H1 (cell line): ENCODE results near the gene ACKR2. TPM values are rescaled to one million over a fixed set of nuclear protein-coding genes. Genes with fewer than 3 reads are reported as not detected.

Source experiments
- CTCF ChIA-PET: fragments of 300-600 bp; sonication (Branson Sonifier 250); formaldehyde crosslinking; loops from one replicate; lab custom pipeline; 2021; ENCODE audit not compliant: partially characterized antibody; lab: Charles Lee
- POLR2A ChIA-PET: fragments of 300-600 bp; sonication (Branson Sonifier 250); formaldehyde crosslinking; loops from one replicate; lab custom pipeline; 2021; ENCODE audit warnings: inconsistent platforms; ENCODE audit not compliant: partially characterized antibody; lab: Charles Lee
- DNase-seq, 2 experiments: peaks; one replicate each; pipeline versions ENCODE4 v3.0.0 to v3.0.0-alpha.2; 2010 to 2022; ENCODE audit warnings: low spot score in 2 of 2, low read depth in 1 of 2, mixed read lengths in 1 of 2
- FAIRE-seq: peaks from 2 replicates; lab custom pipeline; 2011; peaks lifted over from hg19 to GRCh38; lab: Jason Lieb, UNC
- H2AFZ ChIP-seq: 2 replicates; pipeline ENCODE4 v1.8.1; 2012; ENCODE audit warnings: low read length, inconsistent platforms
- H2AK5ac ChIP-seq: 2 replicates; pipeline ENCODE4 v1.6.1; 2013; ENCODE audit warnings: low read depth, low read length
- H2BK120ac ChIP-seq: replicated peaks from 2 replicates; pipeline ENCODE3; 2013; ENCODE audit warnings: low read depth, low read length, inconsistent platforms
- H2BK12ac ChIP-seq: 2 replicates; pipeline ENCODE4 v1.6.1; 2013; ENCODE audit warnings: low read depth, low read length
- H2BK15ac ChIP-seq: 2 replicates; pipeline ENCODE4 v1.6.1; 2013; ENCODE audit warnings: low read length
- H2BK20ac ChIP-seq: 2 replicates; pipeline ENCODE4 v1.6.1; 2013; ENCODE audit warnings: low read length
- H2BK5ac ChIP-seq: 2 replicates; pipeline ENCODE4 v1.6.1; 2013; ENCODE audit warnings: low read depth, low read length
- H3K14ac ChIP-seq: 2 replicates; pipeline ENCODE4 v1.6.1; 2013; ENCODE audit warnings: inconsistent platforms; ENCODE audit not compliant: insufficient read length
- H3K18ac ChIP-seq: 2 replicates; pipeline ENCODE4 v1.6.1; 2013; ENCODE audit warnings: low read length; ENCODE audit errors: extremely low read depth
- H3K23ac ChIP-seq: 2 replicates; pipeline ENCODE4 v1.6.1; 2013; ENCODE audit warnings: inconsistent platforms; ENCODE audit not compliant: insufficient read length
- H3K23me2 ChIP-seq: 2 replicates; pipeline ENCODE4 v1.6.1; 2013; ENCODE audit warnings: low read depth, low read length
- H3K27ac ChIP-seq: 2 replicates; pipeline ENCODE4 v1.6.1; 2011; ENCODE audit warnings: low read depth, low read length, inconsistent platforms
- H3K27me3 ChIP-seq, 4 experiments: replicated peaks in 1 of 4; 1 replicate in 1 of 4; 2 replicates in 3 of 4; pipeline versions ENCODE4 v1.6.1 to v1.8.1; 2011 to 2013; ENCODE audit warnings: low read length in 3 of 4, mild to moderate bottlenecking in 3 of 4, inconsistent platforms in 2 of 4, mixed read lengths in 2 of 4, moderate library complexity in 1 of 4; ENCODE audit not compliant: control insufficient read depth in 3 of 4, insufficient read depth in 3 of 4; ENCODE audit errors: extremely low read depth in 1 of 4
- H3K36me3 ChIP-seq, 4 experiments: 2 replicates each; pipeline versions ENCODE4 v1.6.1 to v1.8.1; 2011 to 2013; ENCODE audit warnings: mild to moderate bottlenecking in 4 of 4, low read length in 3 of 4, moderate library complexity in 2 of 4, control low read depth in 1 of 4, inconsistent platforms in 1 of 4; ENCODE audit not compliant: insufficient read depth in 4 of 4, control insufficient read depth in 2 of 4
- H3K4ac ChIP-seq: replicated peaks from 2 replicates; pipeline ENCODE3; 2013; ENCODE audit warnings: low read length, low read depth, mixed read lengths, inconsistent platforms; ENCODE audit not compliant: insufficient read length
- H3K4me1 ChIP-seq, 4 experiments: replicated peaks in 1 of 4; 1 replicate in 1 of 4; 2 replicates in 3 of 4; pipeline versions ENCODE4 v1.6.1 to v1.8.1; 2011 to 2013; ENCODE audit warnings: low read length in 3 of 4, inconsistent platforms in 2 of 4, mixed read lengths in 1 of 4; ENCODE audit not compliant: insufficient read depth in 4 of 4, control insufficient read depth in 3 of 4
- H3K4me2 ChIP-seq, 2 experiments: 2 replicates each; pipeline versions ENCODE4 v1.6.1 to v1.8.1; 2011 to 2013; ENCODE audit warnings: low read depth in 2 of 2, low read length in 2 of 2, control low read depth in 1 of 2, inconsistent platforms in 1 of 2, mild to moderate bottlenecking in 1 of 2; ENCODE audit not compliant: insufficient read depth in 1 of 2
- H3K4me3 ChIP-seq, 4 experiments: fragments of 200-600, 300-600 bp in 1 of 4; sonication (generic), shearing (Covaris generic), sonication (Bioruptor Twin) in 1 of 4; 2 replicates each; pipeline versions ENCODE4 v1.5.1 to v1.8.1; 2011 to 2016; ENCODE audit warnings: low read length in 4 of 4, low read depth in 3 of 4, control low read depth in 2 of 4, inconsistent platforms in 2 of 4, mild to moderate bottlenecking in 2 of 4, mixed read lengths in 1 of 4, moderate library complexity in 1 of 4; ENCODE audit not compliant: insufficient read depth in 2 of 4; ENCODE audit errors: extremely low read depth in 1 of 4
- H3K56ac ChIP-seq: replicated peaks from 2 replicates; pipeline ENCODE3; 2013; ENCODE audit warnings: low read depth, mild to moderate bottlenecking, mixed read lengths, low read length, inconsistent platforms; ENCODE audit not compliant: insufficient read length
- H3K79me1 ChIP-seq: 2 replicates; pipeline ENCODE4 v1.6.1; 2013; ENCODE audit warnings: low read depth, low read length, control low read depth
- H3K79me2 ChIP-seq, 2 experiments: 2 replicates each; pipeline versions ENCODE4 v1.6.1 to v1.8.1; 2012 to 2013; ENCODE audit warnings: low read length in 2 of 2, mild to moderate bottlenecking in 2 of 2, inconsistent platforms in 1 of 2; ENCODE audit not compliant: insufficient read depth in 2 of 2, control insufficient read depth in 1 of 2
- H3K9ac ChIP-seq, 4 experiments: replicated peaks in 1 of 4; 1 replicate in 1 of 4; 2 replicates in 3 of 4; pipeline versions ENCODE4 v1.6.1 to v1.8.1; 2011 to 2013; ENCODE audit warnings: low read depth in 3 of 4, low read length in 3 of 4, control low read depth in 2 of 4, mild to moderate bottlenecking in 2 of 4, moderate library complexity in 2 of 4, inconsistent platforms in 1 of 4; ENCODE audit errors: extremely low read depth in 1 of 4
- H3K9me3 ChIP-seq, 2 experiments: 2 replicates each; pipeline versions ENCODE4 v1.6.1 to v1.8.1; 2012 to 2013; ENCODE audit warnings: mild to moderate bottlenecking in 2 of 2, moderate library complexity in 2 of 2, control low read depth in 1 of 2, inconsistent platforms in 1 of 2, low read depth in 1 of 2, low read length in 1 of 2, mixed read lengths in 1 of 2; ENCODE audit not compliant: insufficient read depth in 2 of 2
- H4K20me1 ChIP-seq, 2 experiments: replicated peaks in 1 of 2; 2 replicates each; pipeline versions ENCODE3 to v1.8.1; 2011 to 2013; ENCODE audit warnings: inconsistent platforms in 2 of 2, low read length in 2 of 2, mild to moderate bottlenecking in 1 of 2; ENCODE audit not compliant: insufficient read depth in 2 of 2, control insufficient read depth in 1 of 2
- H4K5ac ChIP-seq: 2 replicates; pipeline ENCODE4 v1.6.1; 2013; ENCODE audit warnings: low read length, low read depth, mixed read lengths, inconsistent platforms; ENCODE audit not compliant: insufficient read length
- H4K8ac ChIP-seq: 2 replicates; pipeline ENCODE4 v1.8.0; 2013; ENCODE audit warnings: mild to moderate bottlenecking, moderate library complexity, low read length, inconsistent platforms; ENCODE audit not compliant: insufficient read depth; ENCODE audit errors: extremely low read depth
- H4K91ac ChIP-seq: replicated peaks from 2 replicates; pipeline ENCODE3; 2013; ENCODE audit warnings: low read length, mixed read lengths, inconsistent platforms; ENCODE audit not compliant: insufficient read length
- ATF2 ChIP-seq: IDR thresholded peaks from 2 replicates; pipeline ENCODE4 v1.6.1; 2012; ENCODE audit warnings: low read length, inconsistent platforms
- ATF3 ChIP-seq: IDR thresholded peaks from 2 replicates; pipeline ENCODE4 v1.6.1; 2011; ENCODE audit warnings: low read depth, mild to moderate bottlenecking, low read length; ENCODE audit not compliant: insufficient read depth
- KDM1A ChIP-seq: fragments of 200-600, 300-600 bp; sonication (generic); IDR thresholded peaks from 2 replicates; pipeline ENCODE4 v1.7.1; 2016; ENCODE audit warnings: mild to moderate bottlenecking, low read length, borderline replicate concordance
- SIN3A ChIP-seq, 2 experiments: IDR thresholded peaks in 1 of 2; conservative IDR thresholded peaks in 1 of 2; 2 replicates each; pipeline ENCODE4 v1.6.1; 2011 to 2012; ENCODE audit warnings: low read length in 2 of 2, improper control_type of control experiment in 1 of 2, low read depth in 1 of 2, mild to moderate bottlenecking in 1 of 2
- SP4 ChIP-seq: IDR thresholded peaks from 2 replicates; pipeline ENCODE4 v1.6.1; 2012; ENCODE audit warnings: low read length, inconsistent platforms
- SUZ12 ChIP-seq: fragments of 200-600 bp; sonication (generic); IDR thresholded peaks from 2 replicates; pipeline ENCODE4 v1.6.1; 2012; ENCODE audit warnings: mild to moderate bottlenecking, inconsistent platforms, low read length, moderate library complexity, mixed read lengths
- TAF7 ChIP-seq: optimal IDR thresholded peaks from 2 replicates; pipeline ENCODE3; 2011; ENCODE audit warnings: low read depth, mild to moderate bottlenecking, inconsistent platforms, low read length, moderate library complexity, borderline replicate concordance
- WGBS, 2 experiments: shearing (Covaris generic) in 1 of 2; methylation state at CpG; one replicate each; pipeline versions ENCODE4 v1.1.6 to v1.1.7; 2013 to 2015; ENCODE audit warnings: low lambda C conversion rate in 2 of 2, mixed read lengths in 2 of 2, inconsistent platforms in 1 of 2, low coverage in 1 of 2, missing lambda C conversion rate in 1 of 2; ENCODE audit not compliant: insufficient replicate concordance in 2 of 2, insufficient coverage in 1 of 2, insufficient read length in 1 of 2; ENCODE audit errors: extremely low coverage in 1 of 2, missing lambda C conversion rate in 1 of 2; 5-methylcytosine and 5-hydroxymethylcytosine counted together
- polyA plus RNA-seq, 7 experiments: library from polyadenylated mRNA; depleted of rRNA in 3 of 7; stranded (reverse) in 5 of 7; unstranded in 2 of 7; fragments of >200 nt in 5 of 7; fragments of 200-250 nt in 2 of 7; gene quantifications; 1 replicate in 5 of 7; 2 replicates in 1 of 7; 4 replicates in 1 of 7; pipeline versions ENCODE4 v1.2.1 to v1.2.3, GENCODE V29; 2011 to 2013; ENCODE audit warnings: missing spikeins in 2 of 7, mixed read lengths in 2 of 7
- total RNA-seq: library from RNA; stranded (reverse); fragmentation: NEBNext Ultra II Directional; extraction: Animal tissue kit (Norgen Biotek cat#: 25700); gene quantifications from 2 replicates; pipeline ENCODE4 v1.2.1, GENCODE V29; 2021

The ACKR2 gene
- total and polyA plus RNA-seq, 2 of the 8 experiments (the other 6 are each of a cell fraction or from before 2014, with no cell fraction given): 0.09 to 0.12 TPM

- no peak overlapping the region for H3K56ac ChIP-seq
- no peaks in the 10 kb centered on the region for H3K27me3 ChIP-seq
- H3K27ac ChIP-seq: no peak overlapping the region
- H3K4me3 ChIP-seq: no peak overlapping the region
- DNase-seq: no peak
- no peak overlapping the region for H4K8ac ChIP-seq
- WGBS, 2 experiments: 83% methylated on average over 5 of the region's 5 CpGs; no CpG with 5 or more reads in 1 of the 2 experiments
- H3K9ac ChIP-seq: no peak overlapping the region
- no peak overlapping the region for H4K5ac ChIP-seq
- H4K91ac ChIP-seq: no peak overlapping the region
- H2AFZ ChIP-seq: no peak overlapping the region
- ChIA-PET CTCF (interaction anchor here (0.8 to 1.2 kb wide), 16 partner anchors 9 to 565 kb away, joined by 3 to 6 read pairs (median 3); partner anchors contain the start of genes HIGD1A and VIPR1), POLR2A (interaction anchor here (0.7 to 2.9 kb wide), 3 partner anchors 13 to 314 kb away, joined by 3 to 13 read pairs (median 4); partner anchors contain the start of gene HIGD1A)
- H2BK20ac ChIP-seq: no peak overlapping the region
- H2BK12ac ChIP-seq: no peak overlapping the region
- H3K14ac ChIP-seq: no peak overlapping the region
- H3K9me3 ChIP-seq: no peaks in the 10 kb centered on the region
- no peaks in the 10 kb centered on the region for H3K23me2 ChIP-seq
- H3K23ac ChIP-seq: no peak overlapping the region
- no peak overlapping the region for H3K4ac ChIP-seq
- no peak overlapping the region for H2BK15ac ChIP-seq
- no peak for FAIRE-seq
- H4K20me1 ChIP-seq: no peaks in the 10 kb centered on the region
- no peaks in the 10 kb centered on the region for H3K79me1 ChIP-seq
- peaks cover 0 to 3% (median 2%) of the 10 kb centered on the region in 4 experiments; a peak in 3 of 7 replicates for H3K4me1 ChIP-seq
- H3K36me3 ChIP-seq: no peaks in the 10 kb centered on the region
- H3K18ac ChIP-seq: no peak overlapping the region
- H3K4me2 ChIP-seq: no peak overlapping the region
- no peak overlapping the region for H2AK5ac ChIP-seq
- H3K79me2 ChIP-seq: no peaks in the 10 kb centered on the region
- no peak overlapping the region for H2BK5ac ChIP-seq
- H2BK120ac ChIP-seq: no peak overlapping the region
- TF ChIP-seq SP4: no peak
- TF ChIP-seq SIN3A (conservative IDR thresholded peaks at IDR 0.05 in 1 of 2, IDR thresholded peaks at IDR 0.05 in 1 of 2; ENCODE audit: low read depth in 1 of 2, low read length in 2 of 2): no peak
- no peak for TF ChIP-seq SUZ12
- TF ChIP-seq KDM1A: no peak
- no peak for TF ChIP-seq ATF2
- TF ChIP-seq ATF3: no peak
- TF ChIP-seq TAF7: no peak
Observed at GRCh38 chr3:42829083-42829627, 19.9 kb downstream of the ACKR2 start.
